ENCODE results near the gene GRM7.

GRCh38 chr3:7293286-7293685 lies 432.4 kb downstream of the GRM7 start:
- no peak for TF ChIP-seq POLR2A (IDR thresholded peaks at IDR 0.05)
- TF ChIP-seq CTCF (IDR thresholded peaks at IDR 0.05), result no peak
